Stromal cell of bone marrow (primary cell): ENCODE results near the gene PIAS1.

Experiments used
- DNase-seq: peaks from one replicate; pipeline ENCODE4 v3.0.0-alpha.2; 2012; ENCODE audit warnings: low read depth

PIAS1 gene

DNA sequence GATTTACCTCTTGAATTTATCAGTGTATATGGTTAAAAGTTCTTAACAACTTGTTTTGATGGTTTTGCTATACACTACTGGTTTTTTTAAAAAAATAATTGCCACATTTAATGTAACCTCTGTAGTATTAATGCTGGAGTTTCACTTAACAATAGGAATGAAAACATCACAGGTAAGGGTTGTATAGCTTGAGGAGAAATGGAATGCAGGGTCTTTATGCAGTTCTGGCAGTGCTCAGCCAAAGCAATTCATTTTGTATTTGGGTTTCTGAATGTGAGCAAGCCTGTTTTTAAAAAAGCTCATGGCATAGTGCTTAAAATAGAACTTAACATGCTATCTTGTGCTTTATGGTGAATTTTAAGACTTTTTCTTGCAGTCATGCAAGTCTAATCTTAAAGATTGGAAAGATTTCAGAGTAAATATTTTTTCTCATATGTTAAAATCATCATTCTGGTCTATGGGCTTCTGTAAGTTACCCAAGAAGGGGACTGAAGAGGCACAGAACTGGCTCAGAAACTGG, 8.9 kb downstream of the PIAS1 start:
- no peak for DNase-seq

DNA sequence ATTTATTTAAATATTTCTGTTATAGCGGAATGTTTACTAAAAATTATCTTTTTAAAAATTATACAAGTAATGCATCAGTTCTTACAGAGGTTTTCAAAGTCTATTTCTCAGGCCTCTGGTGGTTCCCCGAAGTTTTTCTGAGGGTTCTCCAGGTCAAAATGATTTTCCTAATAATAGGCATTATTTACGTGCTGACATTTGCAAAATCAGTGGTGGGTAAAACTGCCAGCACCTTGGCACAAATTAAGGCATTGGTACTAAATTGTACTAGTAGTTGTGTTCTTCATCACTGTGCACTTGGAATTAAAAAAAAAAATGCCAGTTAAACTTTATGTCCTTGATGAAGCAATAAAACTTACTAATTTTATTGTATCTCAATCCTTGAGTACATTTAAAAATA, 9.5 kb downstream of the PIAS1 start:
- DNase-seq: no peak

DNA sequence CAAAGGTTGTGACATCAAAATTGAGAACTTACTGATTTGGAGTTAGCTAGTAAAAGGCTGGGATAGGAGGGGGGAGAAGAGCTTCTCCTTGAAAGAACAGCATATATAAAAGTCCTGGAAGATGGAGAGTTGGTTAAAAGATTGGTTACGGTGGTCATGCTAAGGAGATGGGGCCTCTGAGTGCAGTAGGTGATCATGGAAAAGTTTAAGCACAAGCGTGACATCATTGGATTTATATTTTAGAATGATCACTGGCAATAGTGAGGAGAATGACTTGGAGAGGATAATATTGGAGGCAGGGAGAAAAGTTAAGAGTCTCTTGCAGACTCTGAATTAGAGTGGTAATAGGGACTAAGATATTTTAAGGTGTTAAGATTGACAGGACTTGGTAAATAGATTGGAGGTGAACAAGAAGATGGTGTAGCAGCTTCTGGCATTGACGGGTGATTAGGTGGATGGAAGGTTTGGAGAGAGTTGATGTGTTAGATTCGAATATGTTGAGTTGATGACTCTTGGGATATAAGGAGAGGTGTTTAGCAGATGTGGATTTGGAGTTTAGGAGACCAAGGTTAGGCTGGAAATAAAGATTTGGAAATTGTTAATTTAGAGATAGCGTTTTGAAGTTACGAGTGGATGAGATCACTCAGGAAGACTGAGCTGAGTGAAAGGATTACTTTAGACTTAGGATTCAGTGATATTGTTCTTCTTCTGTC, 19.6 kb downstream of the PIAS1 start:
- DNase-seq: no peak

DNA sequence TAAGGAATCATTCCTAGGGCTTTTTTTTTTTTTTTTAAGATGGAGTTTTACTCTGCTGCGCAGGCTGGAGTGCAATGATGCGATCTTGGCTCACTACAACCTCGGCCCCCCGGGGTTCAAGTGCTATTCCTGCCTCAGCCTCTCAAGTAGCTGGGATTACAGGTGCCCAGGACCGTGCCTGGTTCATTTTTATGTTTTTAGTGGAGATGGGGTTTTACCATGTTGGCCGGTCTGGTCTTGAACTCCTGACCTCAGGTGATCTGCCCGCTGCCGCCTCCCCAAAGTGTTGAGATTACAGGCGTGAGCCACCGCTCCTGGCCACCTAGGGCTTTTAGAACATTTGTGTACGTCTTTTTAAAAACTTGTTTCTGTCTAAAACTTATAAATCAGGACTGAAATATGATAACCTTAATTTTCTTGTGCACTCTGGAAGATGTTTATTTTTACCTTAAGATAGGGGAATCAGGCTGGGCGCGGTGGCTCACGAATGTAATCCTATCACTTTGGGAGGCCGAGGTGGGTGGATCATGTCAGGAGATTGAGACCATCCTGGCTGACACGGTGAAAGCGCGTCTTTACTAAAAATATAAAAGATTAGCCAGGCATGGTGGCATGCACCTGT, 21.8 kb downstream of the PIAS1 start:
- no peak for DNase-seq

DNA sequence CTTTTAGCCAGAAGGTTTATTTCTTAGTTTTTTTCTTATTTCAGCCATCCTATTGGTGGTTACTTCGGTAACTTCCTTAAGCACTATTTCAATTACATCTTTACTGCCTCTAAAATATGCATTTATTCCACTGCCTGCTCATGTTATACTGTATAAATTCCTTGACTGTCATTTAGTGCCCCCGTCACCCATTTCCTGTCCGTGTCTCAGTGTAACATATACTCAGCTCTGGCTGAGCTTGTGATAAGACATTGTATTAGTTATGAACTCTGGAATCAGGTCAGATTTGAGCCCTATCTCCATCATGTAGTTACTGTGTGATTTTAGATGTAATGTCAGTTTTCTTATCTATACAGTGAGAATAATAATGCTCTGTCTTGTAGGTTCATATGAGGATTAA, 24.2 kb downstream of the PIAS1 start:
- DNase-seq: no peak

DNA sequence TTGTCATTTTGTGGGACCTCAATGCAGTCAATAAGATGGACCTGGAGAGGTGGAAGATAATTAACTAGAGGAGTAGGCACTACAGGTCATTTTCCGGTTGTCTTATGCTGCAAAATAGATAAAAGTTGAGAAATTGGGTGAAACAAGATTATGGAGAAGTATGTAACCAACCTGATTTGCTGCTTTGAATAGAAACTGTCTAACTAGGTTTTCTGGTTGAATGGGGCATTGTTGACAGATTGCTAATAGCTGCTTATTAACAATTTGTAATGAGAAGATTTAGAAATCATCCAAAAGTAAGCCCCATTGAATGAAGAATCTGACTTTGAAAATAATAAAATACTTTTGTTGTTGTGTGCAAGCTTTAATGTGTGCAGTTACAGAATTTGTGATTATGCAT, 26.2 kb downstream of the PIAS1 start:
- no peak for DNase-seq

DNA sequence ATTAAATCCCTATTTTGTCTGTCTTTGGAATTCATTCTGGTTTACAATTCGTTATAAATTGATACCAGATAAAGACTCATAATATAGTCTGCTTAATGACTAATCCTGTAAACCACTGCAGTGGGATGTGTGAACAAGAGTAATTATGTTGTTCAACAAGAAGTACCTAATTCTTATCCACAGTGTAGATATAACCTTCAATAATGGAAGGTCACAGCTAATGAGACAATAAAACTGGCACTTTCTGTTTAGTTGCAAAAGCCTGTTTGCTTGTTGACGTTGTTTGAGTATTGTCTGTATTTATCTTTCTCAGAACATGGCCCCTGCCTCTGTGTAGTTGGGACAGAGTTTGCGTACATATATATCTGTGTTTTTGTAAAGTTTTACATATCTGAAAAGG, 26.7 kb downstream of the PIAS1 start:
- no peak for DNase-seq

DNA sequence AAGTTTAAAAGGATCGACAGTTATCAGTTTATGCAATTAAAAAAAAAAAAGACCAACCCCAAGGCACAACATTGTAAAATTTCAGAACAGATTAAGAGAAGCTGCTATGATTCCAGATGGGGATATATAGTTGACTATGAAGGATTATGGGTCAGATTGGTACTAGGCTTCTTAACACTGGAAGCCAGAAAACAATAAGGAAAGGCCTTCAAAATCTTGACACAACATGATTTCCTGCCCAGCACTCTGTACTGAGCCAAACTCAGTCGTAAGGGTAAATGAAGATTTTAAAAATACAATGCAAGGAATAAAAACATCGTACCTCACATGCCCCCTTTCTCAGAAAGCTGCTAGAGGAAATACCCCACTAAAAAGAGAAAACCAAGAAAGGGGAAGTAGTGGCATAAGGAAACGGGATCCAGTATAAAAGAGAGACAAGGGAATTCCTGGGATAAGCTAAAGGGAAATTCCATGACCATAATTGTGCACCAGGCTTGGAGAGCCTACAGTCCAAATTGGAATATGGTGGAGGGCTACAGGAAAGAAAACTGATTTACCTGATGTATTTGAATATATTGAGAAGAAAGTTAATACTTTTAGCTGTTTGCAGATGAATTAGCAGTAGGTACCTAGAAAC, 27.9 kb downstream of the PIAS1 start:
- DNase-seq: no peak

DNA sequence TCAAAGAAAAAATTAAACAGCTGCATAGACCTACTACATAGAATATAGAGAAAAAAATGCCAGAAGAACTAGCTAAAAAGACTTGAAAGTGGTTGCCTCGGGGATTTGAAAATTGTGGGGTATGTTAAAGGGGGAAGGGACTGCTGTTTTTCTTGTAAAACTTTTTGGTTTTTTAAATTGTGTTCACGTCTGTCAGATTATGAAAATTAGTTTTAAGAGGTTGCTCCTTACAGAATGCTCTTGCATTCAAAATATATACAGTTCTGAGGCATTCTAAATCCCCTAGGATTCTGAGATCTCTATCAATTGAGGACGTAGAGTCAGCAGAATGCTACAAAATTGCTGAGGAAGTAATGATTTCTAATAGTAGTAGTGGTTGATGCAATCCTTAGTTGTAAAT, 28.6 kb downstream of the PIAS1 start:
- no peak for DNase-seq

DNA sequence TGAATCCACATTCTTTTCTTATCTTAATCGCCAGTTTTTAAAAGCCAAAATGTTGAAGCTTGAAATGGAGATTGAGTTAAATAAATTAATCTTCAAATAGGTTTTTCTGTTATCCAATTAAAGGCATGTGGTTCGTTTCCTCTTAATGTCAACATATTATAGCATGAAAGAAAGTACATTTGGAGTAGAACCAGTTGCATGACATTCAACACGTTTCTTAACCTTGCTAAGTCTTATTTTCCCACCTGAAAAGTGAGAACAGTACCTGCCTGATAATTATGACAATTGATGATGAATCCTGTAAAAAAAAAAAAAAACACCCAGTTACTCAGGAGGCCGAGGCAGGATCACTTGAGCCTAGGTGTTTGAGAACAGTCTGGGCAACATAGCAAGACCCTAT, 29.3 kb downstream of the PIAS1 start:
- DNase-seq: no peak

DNA sequence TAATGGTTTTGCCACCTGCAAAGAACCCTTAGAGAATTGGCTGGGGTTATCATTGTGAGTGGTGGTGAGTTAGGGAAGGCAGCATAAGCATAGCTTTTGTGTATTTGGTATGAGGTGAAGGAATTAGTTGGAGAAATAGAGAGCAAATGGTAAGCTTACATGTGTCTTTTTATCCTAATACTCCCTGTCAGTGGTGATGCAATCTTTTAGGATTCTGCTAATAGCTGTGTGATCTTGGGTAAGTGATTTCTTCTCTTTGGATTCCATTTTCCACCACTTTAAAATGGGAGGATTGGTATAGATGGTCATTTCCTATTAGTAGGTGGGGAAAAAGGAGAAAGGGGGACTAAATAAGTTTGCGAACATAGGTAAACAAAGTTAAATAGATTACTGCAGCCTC, 30.9 kb downstream of the PIAS1 start:
- no peak for DNase-seq

DNA sequence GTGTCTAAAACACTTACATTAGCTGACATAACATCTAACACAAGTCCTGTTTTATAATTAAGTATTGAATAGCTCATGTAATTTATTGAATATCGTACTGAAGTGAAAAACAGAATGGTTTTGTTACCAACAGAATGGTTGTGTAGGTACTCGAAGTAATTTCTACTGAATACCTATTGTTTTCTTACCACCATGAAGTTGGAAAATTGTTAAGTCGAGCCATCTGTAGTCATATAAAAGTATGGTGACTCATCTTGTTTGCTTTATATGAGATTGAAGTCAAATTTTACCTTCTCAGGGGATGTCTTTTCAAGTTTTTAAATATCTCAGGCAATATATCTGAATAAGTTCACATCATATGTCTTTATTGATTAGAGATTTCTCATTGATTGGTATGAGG, 37.6 kb downstream of the PIAS1 start:
- no peak for DNase-seq

DNA sequence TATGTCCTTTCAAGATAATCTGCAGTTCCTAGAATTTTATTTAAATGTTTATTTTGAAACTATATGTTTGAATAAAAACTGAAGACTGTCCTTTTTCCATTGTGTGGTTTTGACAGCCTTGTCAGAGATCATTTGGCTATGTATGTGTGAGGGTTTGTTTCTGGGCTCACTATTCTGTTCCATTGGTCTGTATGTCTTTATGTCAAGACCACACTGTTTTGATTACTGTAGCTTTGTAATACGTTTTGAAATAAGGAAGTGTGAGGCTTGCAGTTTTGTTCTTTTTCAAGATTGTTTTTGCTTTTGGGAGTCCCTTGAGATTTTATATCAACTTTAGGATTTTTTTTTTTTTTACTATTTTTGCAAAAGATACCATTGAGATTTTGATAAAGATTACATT, 42.0 kb downstream of the PIAS1 start:
- DNase-seq: no peak

DNA sequence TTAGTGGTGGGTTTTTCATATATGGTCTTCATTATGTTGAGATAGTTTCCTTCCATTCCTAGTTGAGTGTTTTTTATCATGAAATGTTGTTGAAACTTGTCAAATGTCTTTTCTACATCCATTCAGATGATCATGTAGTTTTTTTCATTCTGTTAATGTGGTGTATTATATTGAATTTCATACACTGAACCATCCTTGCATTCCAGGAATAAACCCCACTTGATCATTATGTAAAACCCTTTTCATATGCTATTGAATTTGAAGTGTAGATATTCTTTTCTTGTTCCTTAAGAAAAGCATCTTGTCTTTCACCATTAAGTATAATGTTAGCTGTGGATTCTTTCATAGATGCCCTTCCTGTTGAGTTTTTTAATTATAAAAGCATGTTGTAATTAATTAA, 42.9 kb downstream of the PIAS1 start:
- DNase-seq: no peak

DNA sequence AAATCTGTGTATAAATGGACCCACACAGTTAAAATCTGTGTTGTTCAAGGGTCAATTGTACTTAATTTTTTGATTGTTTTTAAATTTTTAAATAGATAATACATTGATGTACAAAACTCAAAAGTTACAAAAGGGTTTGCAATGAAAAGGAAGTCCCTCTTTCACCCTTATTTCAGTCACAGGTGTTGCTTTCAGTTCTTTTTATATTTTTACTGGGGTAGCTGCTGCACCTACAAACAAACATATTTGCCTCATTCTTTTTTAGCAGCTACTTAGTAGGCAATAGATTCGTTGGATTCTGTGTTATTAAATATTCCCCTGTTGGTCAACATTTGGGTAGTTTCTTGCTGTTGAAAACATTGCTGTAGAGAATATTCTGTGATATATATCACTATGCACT, 44.4 kb downstream of the PIAS1 start:
- no peak for DNase-seq

DNA sequence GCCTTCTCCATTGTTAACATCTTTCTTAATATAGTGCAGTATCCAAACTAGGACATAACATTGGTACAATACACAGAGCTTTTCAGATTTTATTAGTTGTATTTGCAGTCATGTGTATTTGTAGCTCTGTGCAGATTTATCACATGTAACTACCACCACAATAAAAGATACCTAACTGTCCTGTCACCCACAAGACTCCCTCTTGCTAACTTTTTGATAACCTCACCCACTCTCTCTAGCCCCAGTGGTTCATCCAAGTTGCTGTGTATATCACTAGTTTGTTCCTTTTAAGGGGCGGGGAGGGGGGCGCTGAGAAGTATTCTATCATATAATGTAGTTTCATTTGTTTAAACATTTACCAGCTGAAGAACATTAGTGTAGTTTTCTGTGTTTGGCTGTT, 46.1 kb downstream of the PIAS1 start:
- DNase-seq: no peak

DNA sequence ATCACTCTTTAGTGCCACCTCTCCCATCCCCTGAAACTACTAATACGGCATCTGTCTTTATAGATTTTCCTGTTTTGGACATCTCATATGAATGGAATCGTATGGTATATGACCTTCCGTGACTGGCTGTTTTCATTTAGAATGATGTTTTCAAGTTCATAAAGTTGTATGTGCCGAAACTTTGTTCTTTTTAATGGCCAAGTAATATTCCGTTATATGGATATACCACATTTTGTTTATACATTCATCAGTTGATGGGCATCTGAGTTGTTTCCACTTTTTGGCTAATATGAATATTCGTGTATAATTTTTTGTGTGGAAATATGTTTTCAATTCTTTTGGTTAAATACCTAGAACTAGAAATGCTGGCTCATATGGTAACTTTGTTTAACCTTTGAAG, 49.5 kb downstream of the PIAS1 start:
- DNase-seq: no peak

DNA sequence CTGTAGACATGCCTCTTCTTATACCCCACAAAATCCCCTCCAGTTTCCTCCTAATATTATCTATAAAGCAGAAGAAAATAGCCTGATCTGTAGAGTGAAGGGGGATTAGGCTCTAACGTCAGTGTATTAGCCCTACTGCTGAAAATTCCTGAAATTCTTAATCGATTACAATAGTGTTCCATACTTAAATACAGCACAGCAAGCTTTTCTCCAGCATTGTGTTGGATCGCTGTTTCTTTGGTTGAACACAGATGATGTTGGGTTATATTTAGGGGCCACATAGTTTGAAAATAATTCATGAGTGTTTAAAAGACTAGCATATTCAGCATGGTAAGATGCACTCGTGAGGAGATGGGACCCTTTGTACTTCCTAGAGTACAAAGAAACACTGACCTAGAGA, 52.5 kb downstream of the PIAS1 start:
- no peak for DNase-seq

DNA sequence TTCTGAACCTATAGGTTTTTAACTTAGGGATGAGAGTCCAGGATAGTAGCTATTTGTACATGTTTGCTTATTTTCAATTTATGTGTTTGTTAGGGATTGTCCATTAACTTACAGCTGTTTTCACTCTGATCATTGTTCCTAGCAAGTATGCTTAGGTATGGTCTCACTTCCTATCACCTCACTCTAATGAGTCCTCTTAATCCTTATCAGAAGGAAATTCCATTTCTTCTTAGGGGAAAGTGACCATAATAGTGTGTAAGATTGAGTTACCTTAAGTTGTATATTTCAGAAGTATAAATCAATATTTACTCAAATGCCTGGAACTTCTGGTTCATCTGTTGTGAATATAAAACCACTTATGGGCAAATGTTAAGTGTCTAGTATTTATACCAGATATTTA, 53.0 kb downstream of the PIAS1 start:
- no peak for DNase-seq

DNA sequence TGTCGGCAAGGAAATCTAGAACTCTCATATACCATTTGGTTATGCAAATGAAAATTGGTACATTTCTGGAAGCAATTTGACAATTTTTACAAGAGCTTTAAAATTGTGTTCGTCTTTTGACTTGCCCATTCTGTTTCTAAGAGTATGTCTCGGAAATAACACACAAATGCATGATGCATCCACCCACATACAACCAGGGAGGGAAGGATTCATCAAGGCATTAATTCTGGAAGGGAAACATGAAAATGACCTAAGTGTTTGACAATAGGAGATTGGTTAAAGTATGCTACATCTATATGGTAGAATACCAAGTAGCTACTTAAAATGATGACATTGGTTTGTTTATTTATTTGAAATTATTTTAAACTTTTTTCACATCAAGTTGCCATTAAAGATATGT, 58.6 kb downstream of the PIAS1 start:
- no peak for DNase-seq

DNA sequence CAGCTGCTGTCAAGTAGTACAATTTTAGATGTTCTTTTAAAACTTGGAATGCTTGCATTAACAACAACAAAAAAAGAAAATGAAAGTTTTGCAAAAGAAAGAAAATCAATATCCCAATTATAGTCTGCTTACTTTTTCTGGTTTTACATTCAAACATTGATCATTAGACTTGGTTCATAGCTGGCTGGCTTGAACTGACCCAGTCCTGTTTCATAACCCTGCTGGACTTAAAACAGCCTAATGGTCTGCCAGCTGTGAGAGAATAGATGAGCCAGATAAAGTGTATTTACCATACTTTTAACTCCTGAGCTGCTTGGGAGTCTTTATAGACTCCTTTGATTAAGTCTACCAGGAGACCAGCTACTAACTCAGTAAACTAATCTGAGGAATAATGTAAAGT, 59.2 kb downstream of the PIAS1 start:
- peak; percentile 14 for DNase-seq

DNA sequence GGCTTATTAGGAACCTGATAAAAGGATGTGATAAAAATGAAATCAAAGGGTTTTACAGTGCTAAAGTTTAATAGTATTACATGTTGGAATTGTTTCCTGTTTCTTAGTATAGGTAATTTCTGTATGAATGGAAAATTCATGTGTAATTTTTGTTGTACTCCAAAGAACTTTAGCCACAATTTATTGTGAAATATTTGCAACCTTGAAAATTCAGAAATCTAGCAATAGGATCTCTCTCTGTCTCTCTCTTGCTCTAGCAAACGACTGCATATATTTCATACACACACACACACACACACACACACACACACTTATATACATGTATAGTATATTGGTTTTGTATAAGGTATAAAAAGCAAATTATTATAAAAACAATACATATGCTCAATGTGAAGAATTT, 59.6 kb downstream of the PIAS1 start:
- DNase-seq: no peak

DNA sequence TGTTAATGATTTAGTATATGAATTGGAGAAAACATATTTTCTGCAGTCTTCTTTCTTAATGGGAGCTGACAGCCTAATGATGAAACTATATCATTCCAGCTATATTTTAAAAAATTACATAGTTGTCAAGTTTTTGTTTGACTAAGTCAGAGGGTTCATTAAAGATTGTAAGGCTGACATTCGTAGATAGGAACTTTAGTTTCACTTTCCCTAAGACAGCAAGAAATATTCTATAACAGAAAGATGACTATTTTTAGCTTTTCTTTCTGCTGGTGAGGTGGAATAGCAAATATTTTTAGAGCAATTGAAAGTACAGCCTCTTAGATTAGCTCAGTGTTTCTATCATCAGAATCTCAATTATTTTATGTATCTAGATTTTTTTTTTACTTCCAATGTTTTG, 60.2 kb downstream of the PIAS1 start:
- peak; percentile 18 for DNase-seq

DNA sequence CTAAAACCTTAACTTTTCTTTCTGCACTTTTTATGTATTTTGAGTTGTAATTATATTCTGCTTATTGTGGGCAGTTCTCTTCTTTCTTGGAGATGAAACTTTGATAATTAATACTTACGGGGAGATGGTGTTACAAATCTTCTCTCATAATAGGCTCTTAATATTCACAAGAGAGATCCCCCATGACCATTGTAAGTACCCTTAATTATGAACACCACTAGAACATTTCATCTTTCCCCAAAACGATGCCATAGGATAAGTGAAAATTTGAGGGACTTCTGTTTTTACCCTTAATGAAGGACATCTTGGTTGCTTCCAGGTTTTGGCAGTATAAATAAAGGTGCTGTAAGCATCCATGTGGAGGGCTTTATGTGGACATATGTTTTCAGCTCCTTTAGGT, 60.7 kb downstream of the PIAS1 start:
- no peak for DNase-seq
